Body of pancreas (tissue), 4 donors: ENCODE measurements around the gene CHTOP. TPM values are rescaled to one million over a fixed set of nuclear protein-coding genes. Genes with fewer than 3 reads are reported as not detected.
A peak's percentile ranks its signal among the peaks of the same experiment; 100 is the strongest.

Source experiments
- ATAC-seq: fragments of 150-250 bp; one replicate; pipeline ENCODE4 v1.9.1; 2016
- DNase-seq, 4 donors: peaks; one replicate each; pipeline ENCODE4 v3.0.0-alpha.2; 2019
- H3K27ac ChIP-seq, 4 donors: fragments of 200-600 bp; sonication (generic); 1 replicate in 3 of 4; 2 replicates in 1 of 4; pipeline versions ENCODE4 v1.5.1 to v1.6.1; 2016 to 2019; ENCODE audit warnings: mild to moderate bottlenecking in 1 of 4, mixed read lengths in 1 of 4, moderate library complexity in 1 of 4
- H3K27me3 ChIP-seq, 2 donors: fragments of 200-600 bp; sonication (generic); one replicate each; pipeline ENCODE4 v1.6.0; 2016; ENCODE audit warnings: mild to moderate bottlenecking in 1 of 2
- H3K36me3 ChIP-seq, 2 donors: fragments of 200-600 bp; sonication (generic); replicated peaks in 1 of 2; 2 replicates each; pipeline ENCODE4 v1.5.1; 2016; ENCODE audit warnings: low read depth in 2 of 2; ENCODE audit not compliant: insufficient read depth in 1 of 2
- H3K4me1 ChIP-seq: fragments of 200-600 bp; sonication (generic); one replicate; pipeline ENCODE4 v1.6.0; 2016
- H3K4me3 ChIP-seq, 2 donors: fragments of 200-600 bp; sonication (generic); 1 replicate in 1 of 2; 2 replicates in 1 of 2; pipeline ENCODE4 v1.5.1; 2016 to 2019
- H3K9me3 ChIP-seq, 3 donors: fragments of 200-600 bp; sonication (generic); 1 replicate in 2 of 3; 2 replicates in 1 of 3; pipeline ENCODE4 v1.5.1; 2016
- POLR2A ChIP-seq, 3 donors: fragments of 450-650 bp; IDR thresholded peaks; one replicate each; pipeline ENCODE4 v1.6.1; 2016; ENCODE audit warnings: antibody characterized with exemption in 3 of 3, mild to moderate bottlenecking in 2 of 3
- WGBS, 2 donors: methylation state at CpG; one replicate each; pipeline ENCODE4 v1.1.5; 2017; 5-methylcytosine and 5-hydroxymethylcytosine counted together
- intact Hi-C: fragments of 100-400 bp; cut with DNase I; formaldehyde crosslinking; loops from one replicate; pipeline ENCODE4 v1.15.1; 2023
- total RNA-seq, 2 donors: library from RNA; depleted of rRNA; stranded (reverse); fragments of >200 nt; gene quantifications; one replicate each; pipeline ENCODE4 v1.1.0, GENCODE V29; 2016
- TF ChIP-seq, protein P1 (sequence below), 7 experiments: fragments of 450-650 bp in 4 of 7; fragments of 200-600 bp in 3 of 7; sonication (generic) in 3 of 7; IDR thresholded peaks; one replicate each; pipeline ENCODE4 v1.5.1; 2016 to 2019; ENCODE audit warnings: antibody characterized with exemption in 7 of 7

The CHTOP gene
- total RNA-seq, 2 donors from 2014 or later, result 62.3 to 68.0 TPM

GRCh38 chr1:153685544-153686340 lies 51.9 kb downstream of the CHTOP start:
- TF ChIP-seq POLR2A (IDR thresholded peaks at IDR 0.05), result no peak
- TF ChIP-seq, protein P1, sequence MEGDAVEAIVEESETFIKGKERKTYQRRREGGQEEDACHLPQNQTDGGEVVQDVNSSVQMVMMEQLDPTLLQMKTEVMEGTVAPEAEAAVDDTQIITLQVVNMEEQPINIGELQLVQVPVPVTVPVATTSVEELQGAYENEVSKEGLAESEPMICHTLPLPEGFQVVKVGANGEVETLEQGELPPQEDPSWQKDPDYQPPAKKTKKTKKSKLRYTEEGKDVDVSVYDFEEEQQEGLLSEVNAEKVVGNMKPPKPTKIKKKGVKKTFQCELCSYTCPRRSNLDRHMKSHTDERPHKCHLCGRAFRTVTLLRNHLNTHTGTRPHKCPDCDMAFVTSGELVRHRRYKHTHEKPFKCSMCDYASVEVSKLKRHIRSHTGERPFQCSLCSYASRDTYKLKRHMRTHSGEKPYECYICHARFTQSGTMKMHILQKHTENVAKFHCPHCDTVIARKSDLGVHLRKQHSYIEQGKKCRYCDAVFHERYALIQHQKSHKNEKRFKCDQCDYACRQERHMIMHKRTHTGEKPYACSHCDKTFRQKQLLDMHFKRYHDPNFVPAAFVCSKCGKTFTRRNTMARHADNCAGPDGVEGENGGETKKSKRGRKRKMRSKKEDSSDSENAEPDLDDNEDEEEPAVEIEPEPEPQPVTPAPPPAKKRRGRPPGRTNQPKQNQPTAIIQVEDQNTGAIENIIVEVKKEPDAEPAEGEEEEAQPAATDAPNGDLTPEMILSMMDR (IDR thresholded peaks at IDR 0.05), result no peak
- intact Hi-C loops, result loop anchor here (5.0 kb wide), 1 partner anchor 67 kb away; no protein-coding TSS in a partner anchor
- Histone ChIP-seq H3K27me3 (no peaks in the 10 kb centered on the region), H3K36me3 (no peaks in the 10 kb centered on the region), H3K4me1 (no peaks in the 10 kb centered on the region), H3K27ac (no peak overlapping the region), H3K4me3 (no peak overlapping the region), H3K9me3 (no peaks in the 10 kb centered on the region)
- ATAC-seq (no peak), DNase-seq (no peak)
- WGBS, 2 donors, result 72 to 78% methylated on average over 11 of the region's 11 CpGs

DNA sequence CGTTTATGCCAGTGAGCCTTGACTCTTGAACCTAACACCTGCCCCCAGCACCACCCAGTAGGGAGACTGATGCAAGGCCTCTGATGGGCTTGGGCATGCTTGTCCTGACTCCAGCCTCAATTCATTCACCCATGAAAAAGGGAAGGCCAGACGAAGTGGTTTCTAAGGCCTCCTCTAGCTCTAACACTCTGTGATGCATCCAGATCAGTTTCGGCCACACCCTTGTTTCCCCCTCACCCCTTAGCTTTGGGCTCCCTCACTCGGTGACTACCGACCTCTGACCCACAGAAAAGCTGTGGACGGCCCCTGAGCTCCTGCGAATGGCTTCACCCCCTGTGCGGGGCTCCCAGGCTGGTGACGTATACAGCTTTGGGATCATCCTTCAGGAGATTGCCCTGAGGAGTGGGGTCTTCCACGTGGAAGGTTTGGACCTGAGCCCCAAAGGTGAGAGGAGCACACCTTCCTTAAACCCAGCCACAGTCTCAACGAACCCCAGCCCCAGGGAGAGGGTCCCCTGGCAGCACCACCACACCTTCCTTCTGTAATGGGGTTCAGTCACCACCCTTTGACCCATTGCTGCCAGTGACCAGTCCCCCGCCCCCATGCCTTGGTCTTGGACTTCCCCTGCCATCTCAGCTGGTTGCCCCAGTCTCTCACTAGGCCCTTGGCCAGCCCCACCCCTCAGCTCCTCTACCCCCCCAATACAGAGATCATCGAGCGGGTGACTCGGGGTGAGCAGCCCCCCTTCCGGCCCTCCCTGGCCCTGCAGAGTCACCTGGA lies 53.7 kb downstream of the CHTOP start:
- intact Hi-C loops, result loop anchor here (5.0 kb wide), 1 partner anchor 65 kb away; no protein-coding TSS in a partner anchor
- WGBS, 2 donors, result 73 to 77% methylated on average over 11 to 16 of the region's 16 CpGs
- no peak for DNase-seq

GRCh38 chr1:153688276-153688675 lies 54.4 kb downstream of the CHTOP start:
- Histone ChIP-seq H3K27ac (no peak overlapping the region), H3K4me3 (no peak overlapping the region), H3K4me1 (no peaks in the 10 kb centered on the region), H3K9me3 (no peaks in the 10 kb centered on the region), H3K27me3 (no peaks in the 10 kb centered on the region), H3K36me3 (no peaks in the 10 kb centered on the region)
- DNase-seq (no peak), ATAC-seq (no peak)
- intact Hi-C loops, result loop anchor here (5.0 kb wide), 1 partner anchor 64 kb away; no protein-coding TSS in a partner anchor
- WGBS, 2 donors, result 78 to 80% methylated on average over 7 of the region's 7 CpGs
- TF ChIP-seq, protein P1 (IDR thresholded peaks at IDR 0.05), result no peak
- no peak for TF ChIP-seq POLR2A (IDR thresholded peaks at IDR 0.05)

More for the DNA sequence above, 53.7 kb downstream of the CHTOP start:
- no peak for TF ChIP-seq POLR2A (IDR thresholded peaks at IDR 0.05)
- TF ChIP-seq, protein P1 (IDR thresholded peaks at IDR 0.05), result no peak
- Histone ChIP-seq H3K4me3 (no peak overlapping the region), H3K27me3 (no peaks in the 10 kb centered on the region), H3K36me3 (no peaks in the 10 kb centered on the region), H3K27ac (no peak overlapping the region), H3K4me1 (no peaks in the 10 kb centered on the region), H3K9me3 (no peaks in the 10 kb centered on the region)
- ATAC-seq, result peak; percentile 18

GRCh38 chr1:153688736-153689328 lies 55.0 kb downstream of the CHTOP start:
- ATAC-seq (no peak), DNase-seq (no peak)
- no peak overlapping the region for H3K27ac ChIP-seq
- no peak for TF ChIP-seq POLR2A (IDR thresholded peaks at IDR 0.05)
- H3K27me3 ChIP-seq, result no peaks in the 10 kb centered on the region
- 89 to 92% methylated on average over 6 to 17 of the region's 18 CpGs for WGBS, 2 donors
- H3K4me3 ChIP-seq, result no peak overlapping the region
- H3K4me1 ChIP-seq, result no peaks in the 10 kb centered on the region
- no peaks in the 10 kb centered on the region for H3K9me3 ChIP-seq
- H3K36me3 ChIP-seq, result no peaks in the 10 kb centered on the region
- intact Hi-C loops, result loop anchor here (5.0 kb wide), 1 partner anchor 63 kb away; no protein-coding TSS in a partner anchor

DNA sequence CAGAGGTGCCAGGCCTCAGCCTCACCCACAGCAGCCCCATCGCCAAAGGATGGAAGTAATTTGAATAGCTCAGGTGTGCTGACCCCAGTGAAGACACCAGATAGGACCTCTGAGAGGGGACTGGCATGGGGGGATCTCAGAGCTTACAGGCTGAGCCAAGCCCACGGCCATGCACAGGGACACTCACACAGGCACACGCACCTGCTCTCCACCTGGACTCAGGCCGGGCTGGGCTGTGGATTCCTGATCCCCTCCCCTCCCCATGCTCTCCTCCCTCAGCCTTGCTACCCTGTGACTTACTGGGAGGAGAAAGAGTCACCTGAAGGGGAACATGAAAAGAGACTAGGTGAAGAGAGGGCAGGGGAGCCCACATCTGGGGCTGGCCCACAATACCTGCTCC lies 59.6 kb downstream of the CHTOP start:
- Histone ChIP-seq H3K27me3 (no peaks in the 10 kb centered on the region), H3K4me3 (no peak overlapping the region), H3K4me1 (peaks cover 15% of the 10 kb centered on the region), H3K36me3 (no peaks in the 10 kb centered on the region), H3K27ac (no peak overlapping the region), H3K9me3 (no peaks in the 10 kb centered on the region)
- intact Hi-C loops, result no loop called here
- WGBS, 2 donors, result 73 to 86% methylated on average over 3 to 4 of the region's 4 CpGs
- TF ChIP-seq, protein P1 (IDR thresholded peaks at IDR 0.05), result no peak
- TF ChIP-seq POLR2A (IDR thresholded peaks at IDR 0.05), result no peak
- no peak for ATAC-seq
- no peak for DNase-seq
